ENCODE data around the gene FMN1. TPM values are rescaled to one million over a fixed set of nuclear protein-coding genes. Genes with fewer than 3 reads are reported as not detected.

Gene FMN1
- total RNA-seq, 1 experiment from 2014 or later: 4.5 TPM

GRCh38 chr15:33096134-33096533, 98.4 kb downstream of the FMN1 start:
- H3K27ac Mint-ChIP-seq: no peak overlapping the region
- CTCF ChIA-PET: interaction anchor here (1.1 kb wide), 1 partner anchor 10 kb away, joined by 4 read pairs; no protein-coding TSS in a partner anchor
- POLR2A ChIA-PET: no interaction called here
- no peak for ATAC-seq
- no peak for TF ChIP-seq FOXP1 (CRISPR knock-in tag; IDR thresholded peaks at IDR 0.05; ENCODE audit: borderline replicate concordance)
- TF ChIP-seq KAT7 (CRISPR knock-in tag; IDR thresholded peaks at IDR 0.05; ENCODE audit: borderline replicate concordance): no peak
- TF ChIP-seq STAT6 (CRISPR knock-in tag; conservative IDR thresholded peaks at IDR 0.05; ENCODE audit: low read depth): no peak
- no peak for TF ChIP-seq NR3C1 (CRISPR knock-in tag; conservative IDR thresholded peaks at IDR 0.05; ENCODE audit: low read depth)
- TF ChIP-seq, protein P1, sequence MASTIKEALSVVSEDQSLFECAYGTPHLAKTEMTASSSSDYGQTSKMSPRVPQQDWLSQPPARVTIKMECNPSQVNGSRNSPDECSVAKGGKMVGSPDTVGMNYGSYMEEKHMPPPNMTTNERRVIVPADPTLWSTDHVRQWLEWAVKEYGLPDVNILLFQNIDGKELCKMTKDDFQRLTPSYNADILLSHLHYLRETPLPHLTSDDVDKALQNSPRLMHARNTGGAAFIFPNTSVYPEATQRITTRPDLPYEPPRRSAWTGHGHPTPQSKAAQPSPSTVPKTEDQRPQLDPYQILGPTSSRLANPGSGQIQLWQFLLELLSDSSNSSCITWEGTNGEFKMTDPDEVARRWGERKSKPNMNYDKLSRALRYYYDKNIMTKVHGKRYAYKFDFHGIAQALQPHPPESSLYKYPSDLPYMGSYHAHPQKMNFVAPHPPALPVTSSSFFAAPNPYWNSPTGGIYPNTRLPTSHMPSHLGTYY (CRISPR knock-in tag; IDR thresholded peaks at IDR 0.05): no peak
- TF ChIP-seq, protein P2, sequence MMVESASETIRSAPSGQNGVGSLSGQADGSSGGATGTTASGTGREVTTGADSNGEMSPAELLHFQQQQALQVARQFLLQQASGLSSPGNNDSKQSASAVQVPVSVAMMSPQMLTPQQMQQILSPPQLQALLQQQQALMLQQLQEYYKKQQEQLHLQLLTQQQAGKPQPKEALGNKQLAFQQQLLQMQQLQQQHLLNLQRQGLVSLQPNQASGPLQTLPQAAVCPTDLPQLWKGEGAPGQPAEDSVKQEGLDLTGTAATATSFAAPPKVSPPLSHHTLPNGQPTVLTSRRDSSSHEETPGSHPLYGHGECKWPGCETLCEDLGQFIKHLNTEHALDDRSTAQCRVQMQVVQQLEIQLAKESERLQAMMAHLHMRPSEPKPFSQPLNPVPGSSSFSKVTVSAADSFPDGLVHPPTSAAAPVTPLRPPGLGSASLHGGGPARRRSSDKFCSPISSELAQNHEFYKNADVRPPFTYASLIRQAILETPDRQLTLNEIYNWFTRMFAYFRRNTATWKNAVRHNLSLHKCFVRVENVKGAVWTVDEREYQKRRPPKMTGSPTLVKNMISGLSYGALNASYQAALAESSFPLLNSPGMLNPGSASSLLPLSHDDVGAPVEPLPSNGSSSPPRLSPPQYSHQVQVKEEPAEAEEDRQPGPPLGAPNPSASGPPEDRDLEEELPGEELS (CRISPR knock-in tag; IDR thresholded peaks at IDR 0.05): no peak
- H3K4me1 Mint-ChIP-seq: no peaks in the 10 kb centered on the region
- H3K36me3 Mint-ChIP-seq: no peaks in the 10 kb centered on the region
- no peaks in the 10 kb centered on the region for H3K9me3 Mint-ChIP-seq
- DNase-seq (ENCODE audit: low spot score): no peak
- no peaks in the 10 kb centered on the region for H3K27me3 Mint-ChIP-seq (ENCODE audit: low read depth)
- H3K4me3 Mint-ChIP-seq: no peak overlapping the region

DNA sequence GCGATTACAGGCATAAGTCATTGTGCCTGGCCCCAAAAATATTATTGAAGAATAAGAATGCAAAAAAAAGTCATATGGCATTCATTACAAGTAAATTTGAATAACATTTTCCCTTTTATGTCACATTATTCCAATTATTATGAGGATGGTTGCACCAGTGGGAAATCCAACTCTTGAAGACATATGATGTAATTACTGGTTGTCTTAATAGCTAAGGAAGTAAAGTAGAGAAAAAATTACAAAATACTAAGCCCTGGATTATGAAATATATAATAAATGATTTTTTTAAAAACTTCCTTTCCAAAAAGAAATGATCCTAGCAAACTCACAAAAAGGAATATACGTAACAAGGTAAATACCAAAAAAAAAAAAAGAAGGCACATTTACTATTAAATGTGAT, 98.9 kb downstream of the FMN1 start:
- H3K36me3 Mint-ChIP-seq: no peaks in the 10 kb centered on the region
- ChIA-PET CTCF (interaction anchor here (1.1 kb wide), 1 partner anchor 9 kb away, joined by 4 read pairs; no protein-coding TSS in a partner anchor), POLR2A (no interaction called here)
- TF ChIP-seq ETV6 (CRISPR knock-in tag; IDR thresholded peaks at IDR 0.05) (no peak), ATF2 (CRISPR knock-in tag; IDR thresholded peaks at IDR 0.05; ENCODE audit: borderline replicate concordance, low read depth) (no peak), NR1H2 (CRISPR knock-in tag; IDR thresholded peaks at IDR 0.05) (no peak), TEAD1 (CRISPR knock-in tag; IDR thresholded peaks at IDR 0.05) (no peak), FOXK1 (CRISPR knock-in tag; IDR thresholded peaks at IDR 0.05) (no peak), ZNF532 (CRISPR knock-in tag; IDR thresholded peaks at IDR 0.05; ENCODE audit: borderline replicate concordance) (no peak), OVOL2 (CRISPR knock-in tag; IDR thresholded peaks at IDR 0.05; ENCODE audit: borderline replicate concordance) (no peak)
- TF ChIP-seq, protein P2 (CRISPR knock-in tag; IDR thresholded peaks at IDR 0.05): no peak
- H3K9me3 Mint-ChIP-seq: no peaks in the 10 kb centered on the region
- no peak overlapping the region for H3K27ac Mint-ChIP-seq
- no peak for DNase-seq (ENCODE audit: low spot score)
- no peak overlapping the region for H3K4me3 Mint-ChIP-seq
- no peaks in the 10 kb centered on the region for H3K4me1 Mint-ChIP-seq
- no peak for ATAC-seq
- no peaks in the 10 kb centered on the region for H3K27me3 Mint-ChIP-seq (ENCODE audit: low read depth)
